Panc1 (cell line): ENCODE results near the gene PPARD. TPM values are rescaled to one million over a fixed set of nuclear protein-coding genes. Genes with fewer than 3 reads are reported as not detected.
"Not testable (repeated sequence)": the region's sequence is repeated elsewhere in the genome, so short reads cannot be mapped to it uniquely, and the experiment has no call there.

Source experiments
- ATAC-seq: fragments of 200-7000 bp; cut with Tn5 transposase; 2 replicates; pipeline ENCODE4 v1.9.1; 2020; ENCODE audit warnings: mild to moderate bottlenecking, moderate library complexity
- BruUV-seq: library from RNA; stranded (reverse); fragments of 400-500 nt; replicated peaks from 2 replicates; lab custom pipeline; 2021; lab: Mats Ljungman, UMichigan
- CTCF ChIA-PET: fragments of 300-600 bp; sonication (Branson Sonifier 250); formaldehyde crosslinking; loops from one replicate; lab custom pipeline; 2022; ENCODE audit warnings: antibody characterized with exemption; lab: Charles Lee
- POLR2A ChIA-PET: fragments of 300-600 bp; sonication (Branson Sonifier 250); formaldehyde crosslinking; loops from one replicate; lab custom pipeline; 2022; ENCODE audit warnings: antibody characterized with exemption; lab: Charles Lee
- DNase-seq: peaks from one replicate; pipeline ENCODE4 v3.0.0-alpha.2; 2010; ENCODE audit warnings: low read depth, low spot score
- H3K27ac ChIP-seq: 2 replicates; pipeline ENCODE4 v1.5.1; 2011; ENCODE audit warnings: mild to moderate bottlenecking, low read length, inconsistent platforms
- H3K27me3 ChIP-seq: fragments of 200-500 bp; sonication (Bioruptor generic); 2 replicates; pipeline ENCODE4 v1.6.0; 2014; ENCODE audit warnings: low read length, inconsistent platforms; ENCODE audit not compliant: control insufficient read depth, insufficient read depth
- H3K36me3 ChIP-seq: fragments of 200-500 bp; sonication (Bioruptor generic); 2 replicates; pipeline ENCODE4 v1.5.1; 2014; ENCODE audit warnings: inconsistent platforms, mild to moderate bottlenecking, low read length, moderate library complexity; ENCODE audit not compliant: control insufficient read depth, insufficient read depth
- H3K4me1 ChIP-seq: 2 replicates; pipeline ENCODE4 v1.5.1; 2011; ENCODE audit warnings: inconsistent platforms, mild to moderate bottlenecking, low read length, moderate library complexity; ENCODE audit not compliant: control insufficient read depth, insufficient read depth
- H3K4me3 ChIP-seq, 2 experiments: 2 replicates each; pipeline ENCODE4 v1.5.1; 2011 to 2012; ENCODE audit warnings: low read depth in 2 of 2, low read length in 2 of 2, mild to moderate bottlenecking in 2 of 2, inconsistent platforms in 1 of 2, moderate library complexity in 1 of 2
- H3K9me3 ChIP-seq: fragments of 200-500 bp; sonication (Bioruptor generic); 2 replicates; pipeline ENCODE4 v1.5.1; 2014; ENCODE audit warnings: low read depth, mild to moderate bottlenecking, inconsistent platforms, low read length, moderate library complexity; ENCODE audit not compliant: control insufficient read depth, insufficient read depth
- POLR2AphosphoS5 ChIP-seq: IDR thresholded peaks from 2 replicates; pipeline ENCODE4 v1.6.1; 2012; ENCODE audit warnings: mild to moderate bottlenecking, low read depth, low read length, moderate library complexity
- SIN3A ChIP-seq: IDR thresholded peaks from 2 replicates; pipeline ENCODE4 v1.6.1; 2012; ENCODE audit warnings: low read depth, mild to moderate bottlenecking, low read length, moderate library complexity, borderline replicate concordance; ENCODE audit not compliant: insufficient read depth
- TCF7L2 ChIP-seq: IDR thresholded peaks from 2 replicates; pipeline ENCODE4 v1.6.1; 2011; ENCODE audit warnings: mild to moderate bottlenecking, low read depth, low read length, inconsistent platforms
- in situ Hi-C: cut with HindIII; loops from 2 replicates; pipeline ENCODE4 v1.10.0; 2016; ENCODE audit warnings: low sequenced_read_pairs, low pct_unique_long_range_greater_than_20kb
- intact Hi-C: fragments of 100-400 bp; cut with micrococcal nuclease; formaldehyde crosslinking; loops from one replicate; pipeline ENCODE4 v1.10.0; 2022; ENCODE audit not compliant: unreplicated experiment
- total RNA-seq: library from RNA; stranded (reverse); gene quantifications from one replicate; pipeline ENCODE4 v1.2.1, GENCODE V29; 2021; ENCODE audit not compliant: unreplicated experiment
- TF ChIP-seq, protein P1 (sequence below), 2 experiments: IDR thresholded peaks; 2 replicates each; pipeline ENCODE4 v1.6.1; 2011 to 2012; ENCODE audit warnings: low read depth in 2 of 2, control low read depth in 1 of 2, low read length in 1 of 2, mild to moderate bottlenecking in 1 of 2, moderate library complexity in 1 of 2; ENCODE audit not compliant: insufficient read depth in 1 of 2
- TF ChIP-seq, protein P2 (sequence below): fragments of 450-650 bp; IDR thresholded peaks from 2 replicates; pipeline ENCODE4 v1.5.1; 2017; ENCODE audit warnings: mild to moderate bottlenecking

Gene PPARD
- total RNA-seq, 1 experiment from 2014 or later, result 14.4 TPM

DNA sequence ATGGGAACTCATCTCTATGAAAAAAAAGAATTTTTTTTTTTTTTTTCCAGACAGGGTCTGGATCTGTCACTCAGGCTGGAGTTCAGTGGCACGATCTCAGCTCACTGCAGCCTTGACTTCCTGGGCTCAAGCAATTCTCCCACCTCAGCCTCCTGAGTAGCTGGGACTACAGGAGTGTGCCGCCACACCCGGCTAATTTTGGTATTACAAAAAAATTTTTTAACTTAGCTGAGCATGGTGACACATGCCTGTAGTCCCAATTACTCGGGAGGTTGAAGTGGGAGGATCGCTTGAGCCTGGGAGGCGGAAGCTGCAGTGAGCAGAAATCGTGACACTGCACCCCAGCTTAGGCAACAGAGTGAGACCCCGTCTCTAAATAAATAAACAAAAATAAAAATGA is 37.2 kb upstream of the PPARD start:
- H3K27ac ChIP-seq, result no peak overlapping the region
- CTCF ChIA-PET, result interaction anchor here (0.7 kb wide), 3 partner anchors 10 to 434 kb away, joined by 5 to 6 read pairs (median 6); no protein-coding TSS in a partner anchor
- H3K4me1 ChIP-seq, result no peaks in the 10 kb centered on the region
- no peak for ATAC-seq
- no peaks in the 10 kb centered on the region for H3K9me3 ChIP-seq
- DNase-seq, result no peak
- BruUV-seq, result no TSS peak
- POLR2A ChIA-PET, result no interaction called here
- no peaks in the 10 kb centered on the region for H3K36me3 ChIP-seq
- TF ChIP-seq SIN3A, result no peak
- TF ChIP-seq POLR2AphosphoS5, result no peak
- TF ChIP-seq, protein P1, sequence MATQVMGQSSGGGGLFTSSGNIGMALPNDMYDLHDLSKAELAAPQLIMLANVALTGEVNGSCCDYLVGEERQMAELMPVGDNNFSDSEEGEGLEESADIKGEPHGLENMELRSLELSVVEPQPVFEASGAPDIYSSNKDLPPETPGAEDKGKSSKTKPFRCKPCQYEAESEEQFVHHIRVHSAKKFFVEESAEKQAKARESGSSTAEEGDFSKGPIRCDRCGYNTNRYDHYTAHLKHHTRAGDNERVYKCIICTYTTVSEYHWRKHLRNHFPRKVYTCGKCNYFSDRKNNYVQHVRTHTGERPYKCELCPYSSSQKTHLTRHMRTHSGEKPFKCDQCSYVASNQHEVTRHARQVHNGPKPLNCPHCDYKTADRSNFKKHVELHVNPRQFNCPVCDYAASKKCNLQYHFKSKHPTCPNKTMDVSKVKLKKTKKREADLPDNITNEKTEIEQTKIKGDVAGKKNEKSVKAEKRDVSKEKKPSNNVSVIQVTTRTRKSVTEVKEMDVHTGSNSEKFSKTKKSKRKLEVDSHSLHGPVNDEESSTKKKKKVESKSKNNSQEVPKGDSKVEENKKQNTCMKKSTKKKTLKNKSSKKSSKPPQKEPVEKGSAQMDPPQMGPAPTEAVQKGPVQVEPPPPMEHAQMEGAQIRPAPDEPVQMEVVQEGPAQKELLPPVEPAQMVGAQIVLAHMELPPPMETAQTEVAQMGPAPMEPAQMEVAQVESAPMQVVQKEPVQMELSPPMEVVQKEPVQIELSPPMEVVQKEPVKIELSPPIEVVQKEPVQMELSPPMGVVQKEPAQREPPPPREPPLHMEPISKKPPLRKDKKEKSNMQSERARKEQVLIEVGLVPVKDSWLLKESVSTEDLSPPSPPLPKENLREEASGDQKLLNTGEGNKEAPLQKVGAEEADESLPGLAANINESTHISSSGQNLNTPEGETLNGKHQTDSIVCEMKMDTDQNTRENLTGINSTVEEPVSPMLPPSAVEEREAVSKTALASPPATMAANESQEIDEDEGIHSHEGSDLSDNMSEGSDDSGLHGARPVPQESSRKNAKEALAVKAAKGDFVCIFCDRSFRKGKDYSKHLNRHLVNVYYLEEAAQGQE (IDR thresholded peaks at IDR 0.05; ENCODE audit: insufficient read depth in 1 of 2, low read depth in 2 of 2, low read length in 1 of 2), result no peak
- TF ChIP-seq TCF7L2, result no peak
- TF ChIP-seq, protein P2, sequence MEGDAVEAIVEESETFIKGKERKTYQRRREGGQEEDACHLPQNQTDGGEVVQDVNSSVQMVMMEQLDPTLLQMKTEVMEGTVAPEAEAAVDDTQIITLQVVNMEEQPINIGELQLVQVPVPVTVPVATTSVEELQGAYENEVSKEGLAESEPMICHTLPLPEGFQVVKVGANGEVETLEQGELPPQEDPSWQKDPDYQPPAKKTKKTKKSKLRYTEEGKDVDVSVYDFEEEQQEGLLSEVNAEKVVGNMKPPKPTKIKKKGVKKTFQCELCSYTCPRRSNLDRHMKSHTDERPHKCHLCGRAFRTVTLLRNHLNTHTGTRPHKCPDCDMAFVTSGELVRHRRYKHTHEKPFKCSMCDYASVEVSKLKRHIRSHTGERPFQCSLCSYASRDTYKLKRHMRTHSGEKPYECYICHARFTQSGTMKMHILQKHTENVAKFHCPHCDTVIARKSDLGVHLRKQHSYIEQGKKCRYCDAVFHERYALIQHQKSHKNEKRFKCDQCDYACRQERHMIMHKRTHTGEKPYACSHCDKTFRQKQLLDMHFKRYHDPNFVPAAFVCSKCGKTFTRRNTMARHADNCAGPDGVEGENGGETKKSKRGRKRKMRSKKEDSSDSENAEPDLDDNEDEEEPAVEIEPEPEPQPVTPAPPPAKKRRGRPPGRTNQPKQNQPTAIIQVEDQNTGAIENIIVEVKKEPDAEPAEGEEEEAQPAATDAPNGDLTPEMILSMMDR, result no peak
- intact Hi-C loops (no loop called here), in situ Hi-C loops (no loop called here)
- no peaks in the 10 kb centered on the region for H3K27me3 ChIP-seq
- no peak overlapping the region for H3K4me3 ChIP-seq

DNA sequence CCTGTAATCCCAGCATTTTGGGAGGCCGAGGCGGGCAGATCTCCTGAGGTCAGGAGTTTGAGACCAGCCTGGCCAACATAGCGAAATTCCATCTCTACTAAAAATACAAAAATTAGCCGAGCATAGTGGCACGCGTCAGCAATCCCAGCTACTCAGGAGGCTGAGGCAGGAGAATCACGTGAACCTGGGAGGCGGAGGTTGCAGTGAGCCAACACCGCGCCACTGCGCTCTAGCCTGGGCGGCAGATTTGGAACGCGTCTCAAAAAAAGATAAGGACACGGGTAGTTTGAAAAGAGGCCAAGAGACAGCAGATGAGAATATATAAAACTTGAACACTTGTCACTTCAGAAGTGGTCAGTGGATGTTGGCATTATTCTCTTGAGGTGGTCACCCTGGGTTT is 35.2 kb upstream of the PPARD start:
- intact Hi-C loops, H3K9me3 ChIP-seq, H3K4me3 ChIP-seq, CTCF ChIA-PET, H3K27me3 ChIP-seq, H3K36me3 ChIP-seq, H3K27ac ChIP-seq, DNase-seq, BruUV-seq, H3K4me1 ChIP-seq, ATAC-seq, POLR2A ChIA-PET, in situ Hi-C loops: not testable (repeated sequence)

DNA sequence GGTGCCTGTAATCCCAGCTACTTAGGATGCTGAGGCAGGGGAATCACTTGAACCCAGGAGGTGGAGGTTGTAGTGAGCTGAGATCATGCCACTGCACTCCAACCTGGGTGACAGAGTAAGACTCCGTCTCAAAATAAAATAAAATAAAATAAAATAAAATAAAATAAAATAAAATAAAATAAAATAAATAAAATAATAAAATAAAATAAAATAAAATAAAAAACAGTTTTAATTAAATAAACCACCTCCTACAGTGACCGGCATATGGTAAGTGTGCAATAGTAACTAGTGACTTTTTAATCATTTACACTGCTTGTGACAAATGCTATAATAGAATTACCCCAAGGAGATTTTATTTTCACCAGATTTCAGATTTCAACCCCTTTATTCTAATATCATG is 33.8 kb upstream of the PPARD start:
- H3K27ac ChIP-seq, H3K27me3 ChIP-seq, H3K9me3 ChIP-seq, BruUV-seq, H3K4me3 ChIP-seq, in situ Hi-C loops, DNase-seq, H3K36me3 ChIP-seq, intact Hi-C loops, CTCF ChIA-PET, POLR2A ChIA-PET, H3K4me1 ChIP-seq, ATAC-seq: not testable (repeated sequence)
